PC-9 (cell line): ENCODE measurements around the gene CCNY. TPM values are rescaled to one million over a fixed set of nuclear protein-coding genes. Genes with fewer than 3 reads are reported as not detected.

Source experiments
- BruUV-seq: library from RNA; stranded (reverse); fragments of 400-500 nt; replicated peaks from 2 replicates; lab custom pipeline; 2021; lab: Mats Ljungman, UMichigan
- CTCF ChIA-PET: fragments of 300-600 bp; sonication (Branson Sonifier 250); formaldehyde crosslinking; loops from one replicate; lab custom pipeline; 2022; ENCODE audit warnings: antibody characterized with exemption; lab: Charles Lee
- POLR2A ChIA-PET: fragments of 300-600 bp; sonication (Branson Sonifier 250); formaldehyde crosslinking; loops from one replicate; lab custom pipeline; 2022; ENCODE audit warnings: antibody characterized with exemption; ENCODE audit not compliant: unreplicated experiment; lab: Charles Lee
- DNase-seq, 2 experiments: peaks; one replicate each; pipeline versions ENCODE4 v3.0.0 to v3.0.0-alpha.2; 2015 to 2022; ENCODE audit warnings: mixed read lengths in 1 of 2
- H2AFZ ChIP-seq: fragments of 200-600 bp; sonication (generic); 2 replicates; pipeline ENCODE4 v1.8.1; 2017; ENCODE audit warnings: antibody characterized with exemption
- H3F3A ChIP-seq: fragments of 200-600 bp; sonication (generic); 2 replicates; pipeline ENCODE4 v1.8.1; 2017; ENCODE audit warnings: antibody characterized with exemption, mild to moderate bottlenecking, low read depth; ENCODE audit not compliant: insufficient read depth
- H3K27ac ChIP-seq: fragments of 200-600 bp; sonication (generic); 2 replicates; pipeline ENCODE4 v1.6.1; 2016; ENCODE audit warnings: mixed run types
- H3K27me3 ChIP-seq: fragments of 200-600 bp; sonication (generic); 2 replicates; pipeline ENCODE4 v1.6.1; 2016; ENCODE audit warnings: low read depth, mixed run types; ENCODE audit not compliant: insufficient read depth
- H3K36me3 ChIP-seq: fragments of 200-600 bp; sonication (generic); 2 replicates; pipeline ENCODE4 v1.6.1; 2016; ENCODE audit warnings: low read depth, mixed run types
- H3K4me1 ChIP-seq: fragments of 200-600 bp; sonication (generic); replicated peaks from 2 replicates; pipeline ENCODE4 v1.6.1; 2016; ENCODE audit warnings: mixed run types; ENCODE audit not compliant: insufficient read depth
- H3K4me2 ChIP-seq: fragments of 200-600 bp; sonication (generic); 2 replicates; pipeline ENCODE4 v1.6.1; 2017; ENCODE audit warnings: mixed run types
- H3K4me3 ChIP-seq: fragments of 200-600 bp; sonication (generic); 2 replicates; pipeline ENCODE4 v1.6.1; 2016; ENCODE audit warnings: mixed run types
- H3K79me2 ChIP-seq: fragments of 200-600 bp; sonication (generic); 2 replicates; pipeline ENCODE4 v1.6.1; 2017; ENCODE audit warnings: low read depth, mixed run types
- H3K9me2 ChIP-seq: fragments of 200-600 bp; sonication (generic); 2 replicates; pipeline ENCODE4 v1.8.1; 2017; ENCODE audit warnings: mild to moderate bottlenecking; ENCODE audit not compliant: insufficient read depth
- H3K9me3 ChIP-seq: fragments of 200-600 bp; sonication (generic); 2 replicates; pipeline ENCODE4 v1.8.1; 2016; ENCODE audit warnings: low read depth; ENCODE audit not compliant: insufficient read depth
- H4K20me1 ChIP-seq: fragments of 200-600 bp; sonication (generic); 2 replicates; pipeline ENCODE4 v1.8.1; 2017; ENCODE audit not compliant: insufficient read depth
- EZH2 ChIP-seq: fragments of 200-600 bp; sonication (generic); IDR thresholded peaks from 2 replicates; pipeline ENCODE4 v1.8.0; 2017; ENCODE audit warnings: antibody characterized with exemption, low read depth
- intact Hi-C: fragments of 100-400 bp; cut with micrococcal nuclease; formaldehyde crosslinking; loops from one replicate; pipeline ENCODE4 v1.10.0; 2022; ENCODE audit not compliant: unreplicated experiment
- total RNA-seq: library from RNA; stranded (reverse); gene quantifications from 2 replicates; pipeline ENCODE4 v1.2.3, GENCODE V29; 2021
- TF ChIP-seq, protein P1 (sequence below): fragments of 200-600 bp; sonication (generic); conservative IDR thresholded peaks from 2 replicates; pipeline ENCODE4 v1.6.1; 2017; ENCODE audit warnings: mixed run types, antibody characterized with exemption, mild to moderate bottlenecking, moderate library complexity

The CCNY gene
- total RNA-seq, 1 experiment from 2014 or later: 69.5 TPM

GRCh38 chr10:35523670-35524225 is 187.4 kb downstream of the CCNY start:
- TF ChIP-seq, protein P1, sequence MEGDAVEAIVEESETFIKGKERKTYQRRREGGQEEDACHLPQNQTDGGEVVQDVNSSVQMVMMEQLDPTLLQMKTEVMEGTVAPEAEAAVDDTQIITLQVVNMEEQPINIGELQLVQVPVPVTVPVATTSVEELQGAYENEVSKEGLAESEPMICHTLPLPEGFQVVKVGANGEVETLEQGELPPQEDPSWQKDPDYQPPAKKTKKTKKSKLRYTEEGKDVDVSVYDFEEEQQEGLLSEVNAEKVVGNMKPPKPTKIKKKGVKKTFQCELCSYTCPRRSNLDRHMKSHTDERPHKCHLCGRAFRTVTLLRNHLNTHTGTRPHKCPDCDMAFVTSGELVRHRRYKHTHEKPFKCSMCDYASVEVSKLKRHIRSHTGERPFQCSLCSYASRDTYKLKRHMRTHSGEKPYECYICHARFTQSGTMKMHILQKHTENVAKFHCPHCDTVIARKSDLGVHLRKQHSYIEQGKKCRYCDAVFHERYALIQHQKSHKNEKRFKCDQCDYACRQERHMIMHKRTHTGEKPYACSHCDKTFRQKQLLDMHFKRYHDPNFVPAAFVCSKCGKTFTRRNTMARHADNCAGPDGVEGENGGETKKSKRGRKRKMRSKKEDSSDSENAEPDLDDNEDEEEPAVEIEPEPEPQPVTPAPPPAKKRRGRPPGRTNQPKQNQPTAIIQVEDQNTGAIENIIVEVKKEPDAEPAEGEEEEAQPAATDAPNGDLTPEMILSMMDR: no peak
- no peak for TF ChIP-seq EZH2
- H3K79me2 ChIP-seq: no peaks in the 10 kb centered on the region
- no peak overlapping the region for H3K4me2 ChIP-seq
- POLR2A ChIA-PET: interaction anchor here (0.5 kb wide), 1 partner anchor 322 kb away, joined by 4 read pairs; no protein-coding TSS in a partner anchor
- intact Hi-C loops: no loop called here
- H4K20me1 ChIP-seq: no peaks in the 10 kb centered on the region
- no peak overlapping the region for H3K4me3 ChIP-seq
- no peaks in the 10 kb centered on the region for H3K27me3 ChIP-seq
- no peaks in the 10 kb centered on the region for H3K9me2 ChIP-seq
- CTCF ChIA-PET: no interaction called here
- H2AFZ ChIP-seq: no peak overlapping the region
- H3K36me3 ChIP-seq: no peaks in the 10 kb centered on the region
- no peak overlapping the region for H3K27ac ChIP-seq
- no peaks in the 10 kb centered on the region for H3F3A ChIP-seq
- H3K4me1 ChIP-seq: no peaks in the 10 kb centered on the region
- no peak for DNase-seq
- H3K9me3 ChIP-seq: no peaks in the 10 kb centered on the region
- BruUV-seq: no TSS peak

GRCh38 chr10:35526746-35527145 is 190.4 kb downstream of the CCNY start:
- no peaks in the 10 kb centered on the region for H3K36me3 ChIP-seq
- H3K9me2 ChIP-seq: no peaks in the 10 kb centered on the region
- no peaks in the 10 kb centered on the region for H3K4me1 ChIP-seq
- H3K4me3 ChIP-seq: no peak overlapping the region
- no peaks in the 10 kb centered on the region for H3K27me3 ChIP-seq
- no peak for DNase-seq
- H3K4me2 ChIP-seq: no peak overlapping the region
- H3K27ac ChIP-seq: no peak overlapping the region
- H3F3A ChIP-seq: no peaks in the 10 kb centered on the region
- TF ChIP-seq, protein P1: no peak
- TF ChIP-seq EZH2: no peak
- no TSS peak for BruUV-seq
- intact Hi-C loops: no loop called here
- POLR2A ChIA-PET: no interaction called here
- no peaks in the 10 kb centered on the region for H4K20me1 ChIP-seq
- no peak overlapping the region for H2AFZ ChIP-seq
- H3K79me2 ChIP-seq: no peaks in the 10 kb centered on the region
- CTCF ChIA-PET: no interaction called here
- no peaks in the 10 kb centered on the region for H3K9me3 ChIP-seq

- Histone ChIP-seq H4K20me1 (no peaks in the 10 kb centered on the region), H3F3A (no peaks in the 10 kb centered on the region), H3K79me2 (no peaks in the 10 kb centered on the region), H3K4me3 (no peak overlapping the region), H3K9me2 (no peaks in the 10 kb centered on the region), H3K9me3 (no peaks in the 10 kb centered on the region), H3K36me3 (no peaks in the 10 kb centered on the region), H3K27me3 (no peaks in the 10 kb centered on the region), H2AFZ (no peak overlapping the region), H3K4me1 (no peaks in the 10 kb centered on the region), H3K27ac (no peak overlapping the region), H3K4me2 (no peak overlapping the region)
- POLR2A ChIA-PET: no interaction called here
- no peak for TF ChIP-seq EZH2
- TF ChIP-seq, protein P1: no peak
- BruUV-seq: no TSS peak
- no peak for DNase-seq
- intact Hi-C loops: no loop called here
- CTCF ChIA-PET: no interaction called here
These were observed 195.8 kb downstream of the CCNY start for GRCh38 chr10:35532141-35532540.
